Activated naive CD4-positive, alpha-beta T cell treated with anti-CD3 and anti-CD28 coated beads for 36 hours (primary cell): ENCODE data around the gene TBC1D10A. TPM values are rescaled to one million over a fixed set of nuclear protein-coding genes. Genes with fewer than 3 reads are reported as not detected.

Experiments used
- CTCF ChIA-PET: fragments of 350-600 bp; sonication (Branson Sonifier 250); formaldehyde crosslinking; loops from one replicate; lab custom pipeline; 2021; ENCODE audit warnings: antibody characterized with exemption; lab: Charles Lee
- DNase-seq: peaks from one replicate; pipeline ENCODE4 v3.0.0-alpha.2; 2020
- H3K27ac Mint-ChIP-seq: one replicate; pipeline ENCODE4 v1.8.0; 2021; ENCODE audit warnings: mild to moderate bottlenecking, mixed read lengths
- H3K27me3 Mint-ChIP-seq: one replicate; pipeline ENCODE4 v1.8.0; 2021; ENCODE audit warnings: low read depth, mixed read lengths
- H3K36me3 Mint-ChIP-seq: one replicate; pipeline ENCODE4 v1.8.0; 2021; ENCODE audit warnings: low read depth, mixed read lengths
- H3K4me1 Mint-ChIP-seq: one replicate; pipeline ENCODE4 v1.8.0; 2021; ENCODE audit warnings: low read depth, mixed read lengths
- H3K4me3 Mint-ChIP-seq: one replicate; pipeline ENCODE4 v1.8.0; 2021; ENCODE audit warnings: mild to moderate bottlenecking, moderate library complexity, mixed read lengths
- H3K9me3 Mint-ChIP-seq: one replicate; pipeline ENCODE4 v1.8.0; 2021; ENCODE audit warnings: mixed read lengths
- intact Hi-C: fragments of 100-400 bp; cut with micrococcal nuclease; formaldehyde crosslinking; loops from one replicate; pipeline ENCODE4 v1.15.1; 2023
- total RNA-seq, 2 experiments: library from RNA; stranded (reverse); gene quantifications; one replicate each; pipeline ENCODE4 v1.2.3, GENCODE V29; 2021

Gene TBC1D10A
- total RNA-seq, 2 experiments from 2014 or later, result 19.4 to 21.4 TPM

- peak overlapping the region; percentile 98 for H3K4me3 Mint-ChIP-seq
- no peaks in the 10 kb centered on the region for H3K9me3 Mint-ChIP-seq
- intact Hi-C loops, result loop anchor here (1.0 kb wide), 4 partner anchors 20 to 80 kb away; no protein-coding TSS in a partner anchor
- peak overlapping the region; percentile 90 for H3K27ac Mint-ChIP-seq
- no peaks in the 10 kb centered on the region for H3K27me3 Mint-ChIP-seq
- H3K36me3 Mint-ChIP-seq, result peaks cover 44% of the 10 kb centered on the region
- peaks cover 73% of the 10 kb centered on the region for H3K4me1 Mint-ChIP-seq
- CTCF ChIA-PET, result interaction anchor here (1.0 kb wide), 1 partner anchor 26 kb away, joined by 3 read pairs; no protein-coding TSS in a partner anchor
- no peak for DNase-seq
Observed at GRCh38 chr22:30246814-30247376, 79.8 kb downstream of the TBC1D10A start.

- peak within 1 kb of the TSS; percentile 99 for H3K27ac Mint-ChIP-seq
- no peaks in the 10 kb centered on the region for H3K27me3 Mint-ChIP-seq
- DNase-seq, result peak; percentile 75
- no peaks in the 10 kb centered on the region for H3K9me3 Mint-ChIP-seq
- peak within 1 kb of the TSS; percentile 98 for H3K4me3 Mint-ChIP-seq
- peaks cover 69% of the 10 kb centered on the region for H3K4me1 Mint-ChIP-seq
- H3K36me3 Mint-ChIP-seq, result peaks cover 46% of the 10 kb centered on the region
- CTCF ChIA-PET, result interaction anchor here (0.9 to 1.0 kb wide), 2 partner anchors 25 to 57 kb away, joined by 3 read pairs; no protein-coding TSS in a partner anchor
- intact Hi-C loops, result loop anchor here (1.0 kb wide), 5 partner anchors 21 to 79 kb away; no protein-coding TSS in a partner anchor
Observed at GRCh38 chr22:30245985-30246813, 80.5 kb downstream of the TBC1D10A start, which contains the start of gene LIF. TSS of gene LIF (minus strand) at chr22:30246759. CDS start at chr22:30246695, 64 bp downstream.

- DNase-seq, result peak; percentile 75
- Mint-ChIP-seq H3K4me3 (peak overlapping the region; percentile 98), H3K4me1 (peaks cover 70% of the 10 kb centered on the region), H3K9me3 (no peaks in the 10 kb centered on the region), H3K36me3 (peaks cover 50% of the 10 kb centered on the region), H3K27ac (peak overlapping the region; percentile 99), H3K27me3 (no peaks in the 10 kb centered on the region)
- intact Hi-C loops, result loop anchor here (1.0 kb wide), 1 partner anchor 24 kb away; no protein-coding TSS in a partner anchor
- CTCF ChIA-PET, result interaction anchor here (0.9 to 1.6 kb wide), 2 partner anchors 56 to 67 kb away, joined by 3 to 4 read pairs; no protein-coding TSS in a partner anchor
Observed at GRCh38 chr22:30245181-30245984, 81.4 kb downstream of the TBC1D10A start.

- Mint-ChIP-seq H3K36me3 (peaks cover 52% of the 10 kb centered on the region), H3K4me3 (peak overlapping the region; percentile 98)
- CTCF ChIA-PET, result interaction anchor here (1.6 kb wide), 1 partner anchor 66 kb away, joined by 4 read pairs; no protein-coding TSS in a partner anchor
Observed at GRCh38 chr22:30244641-30245040, 82.1 kb downstream of the TBC1D10A start.

GRCh38 chr22:30244066-30244465 lies 82.7 kb downstream of the TBC1D10A start:
- H3K36me3 Mint-ChIP-seq, result peaks cover 52% of the 10 kb centered on the region

More at GRCh38 chr22:30244641-30245040, 82.1 kb downstream of the TBC1D10A start:
- Mint-ChIP-seq H3K4me1 (peaks cover 65% of the 10 kb centered on the region), H3K27ac (peak overlapping the region; percentile 99), H3K27me3 (no peaks in the 10 kb centered on the region), H3K9me3 (no peaks in the 10 kb centered on the region)
- DNase-seq, result no peak
- intact Hi-C loops, result loop anchor here (1.0 kb wide), 1 partner anchor 23 kb away; no protein-coding TSS in a partner anchor

GRCh38 chr22:30243661-30244060 lies 83.1 kb downstream of the TBC1D10A start:
- H3K27me3 Mint-ChIP-seq, result no peaks in the 10 kb centered on the region
- H3K36me3 Mint-ChIP-seq, result peaks cover 52% of the 10 kb centered on the region
- intact Hi-C loops, result no loop called here
- no peak for DNase-seq
- CTCF ChIA-PET, result interaction anchor here (0.9 kb wide), 1 partner anchor 136 kb away, joined by 4 read pairs; no protein-coding TSS in a partner anchor
- H3K9me3 Mint-ChIP-seq, result no peaks in the 10 kb centered on the region
- peak overlapping the region; percentile 99 for H3K27ac Mint-ChIP-seq
- peak overlapping the region; percentile 98 for H3K4me3 Mint-ChIP-seq
- H3K4me1 Mint-ChIP-seq, result peaks cover 61% of the 10 kb centered on the region

More at GRCh38 chr22:30244066-30244465, 82.7 kb downstream of the TBC1D10A start:
- peak overlapping the region; percentile 98 for H3K4me3 Mint-ChIP-seq
- H3K9me3 Mint-ChIP-seq, result no peaks in the 10 kb centered on the region
- no peak for DNase-seq
- peaks cover 62% of the 10 kb centered on the region for H3K4me1 Mint-ChIP-seq
- intact Hi-C loops, result no loop called here
- no peaks in the 10 kb centered on the region for H3K27me3 Mint-ChIP-seq
- CTCF ChIA-PET, result interaction anchor here (0.9 to 1.6 kb wide), 2 partner anchors 66 to 136 kb away, joined by 4 read pairs; no protein-coding TSS in a partner anchor
- H3K27ac Mint-ChIP-seq, result peak overlapping the region; percentile 99

Other genes with a start within 250 kb of the TBC1D10A start
- not detected for gene HORMAD2, start 246.5 kb downstream of the TBC1D10A start, total RNA-seq
- 100 to 1,000 TPM; 111 to 115 TPM for gene LIF, start 80.2 kb downstream of the TBC1D10A start, total RNA-seq
- 10 to 100 TPM in 1 of 2 experiments, 1 to 10 TPM in 1; 8.9 to 11.2 TPM for gene OSM, start 60.1 kb downstream of the TBC1D10A start, total RNA-seq
- gene CASTOR1, start 37.4 kb downstream of the TBC1D10A start, total RNA-seq, result 1 to 10 TPM; 2.1 to 3.8 TPM
- 100 to 1,000 TPM; 274 to 276 TPM for gene SF3A1, start 30.0 kb upstream of the TBC1D10A start, total RNA-seq
- 1 to 10 TPM; 1.1 to 1.5 TPM for gene CCDC157, start 30.1 kb upstream of the TBC1D10A start, total RNA-seq
- gene RNF215, start 60.5 kb upstream of the TBC1D10A start, total RNA-seq, result 1 to 10 TPM; 2.8 to 3.9 TPM
- gene SEC14L2, start 70.1 kb upstream of the TBC1D10A start, total RNA-seq, result 1 to 10 TPM; 8.2 to 8.8 TPM
- gene MTFP1, start 98.8 kb upstream of the TBC1D10A start, total RNA-seq, result 10 to 100 TPM; 36.6 to 37.1 TPM
- not detected for gene SEC14L3, start 145.1 kb upstream of the TBC1D10A start, total RNA-seq
- not detected for gene SEC14L4, start 178.8 kb upstream of the TBC1D10A start, total RNA-seq
- gene SEC14L6, start 219.8 kb upstream of the TBC1D10A start, total RNA-seq, result not detected
- gene GAL3ST1, start 247.7 kb upstream of the TBC1D10A start, total RNA-seq, result under 1 TPM; 0.27 to 0.29 TPM